NCI-H128 (cell line): ENCODE measurements around the gene NBAS.
A peak's percentile ranks its signal among the peaks of the same experiment; 100 is the strongest.

ENCODE experiments used
- DNase-seq: peaks from one replicate; lab custom pipeline; 2025; ENCODE audit not compliant: unreplicated experiment; lab: John Stamatoyannopoulos, UW

Gene NBAS

GRCh38 chr2:15560988-15561573, at the start of gene NBAS:
Gene NBAS (minus strand): TSS chr2:15561334. CDS start chr2:15561304, 30 bp downstream.
- DNase-seq = peak; percentile 71

DNA sequence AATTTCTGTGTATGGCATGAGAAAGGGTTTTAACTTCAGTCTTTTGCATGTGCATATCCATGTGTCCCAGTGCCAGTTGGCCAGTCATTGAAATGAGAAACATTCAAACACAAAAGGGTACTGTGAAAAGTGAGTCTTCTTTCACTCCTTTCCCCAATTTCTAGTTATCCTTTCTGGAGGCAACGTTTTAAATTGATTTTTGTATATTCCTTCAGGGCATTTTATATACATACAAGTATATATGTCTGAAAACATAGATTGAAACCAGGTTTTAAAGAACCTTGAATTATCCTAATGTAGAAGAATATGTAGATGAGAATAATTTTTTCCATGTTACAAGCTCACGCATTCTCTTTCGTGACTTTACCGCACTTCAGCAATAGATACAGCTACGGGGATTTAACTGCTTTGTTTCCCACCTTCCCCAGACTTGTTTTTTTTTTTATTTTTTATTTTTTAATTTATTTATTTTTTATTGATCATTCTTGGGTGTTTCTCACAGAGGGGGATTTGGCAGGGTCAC, 49.4 kb upstream of the NBAS start:
- no peak for DNase-seq

- no peak for DNase-seq
Observed at GRCh38 chr2:15609341-15610042, 48.4 kb upstream of the NBAS start.

GRCh38 chr2:15608392-15608761, 47.2 kb upstream of the NBAS start:
- DNase-seq = no peak

DNA sequence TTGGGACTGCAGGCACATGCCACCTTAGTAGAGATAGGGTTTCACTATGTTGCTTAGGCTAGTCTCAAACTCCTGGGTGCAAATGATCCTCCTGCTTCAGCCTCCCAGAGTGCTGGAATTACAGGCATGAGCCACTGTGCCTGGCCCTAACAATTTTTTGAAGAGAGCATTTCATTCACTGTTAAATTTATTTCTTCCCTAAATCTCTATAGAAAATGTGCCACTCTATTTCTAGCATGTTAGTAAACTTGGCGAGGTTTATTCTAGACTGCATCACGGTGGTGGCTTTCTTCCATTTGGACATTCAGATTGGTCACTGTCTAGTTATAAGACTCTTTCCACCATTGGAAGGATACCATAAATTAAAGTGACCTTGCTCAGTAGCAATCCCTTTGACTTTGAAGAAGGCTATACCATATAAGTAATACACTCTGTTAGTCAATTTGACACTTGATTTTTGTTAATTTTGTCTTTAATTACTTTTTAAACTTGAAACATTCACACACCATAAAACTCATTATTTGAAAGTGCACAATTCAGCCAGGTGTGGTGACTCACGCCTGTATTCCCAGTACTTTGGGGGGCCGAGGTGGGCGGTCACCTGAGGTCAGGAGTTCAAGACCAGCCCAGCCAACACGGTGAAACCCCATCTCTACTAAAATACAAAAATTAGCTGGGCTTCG, 46.7 kb upstream of the NBAS start:
- no peak for DNase-seq

GRCh38 chr2:15606481-15607441, 45.6 kb upstream of the NBAS start:
- DNase-seq = no peak

GRCh38 chr2:15605721-15606120, 44.6 kb upstream of the NBAS start:
- no peak for DNase-seq

GRCh38 chr2:15603948-15604347, 42.8 kb upstream of the NBAS start:
- no peak for DNase-seq

DNA sequence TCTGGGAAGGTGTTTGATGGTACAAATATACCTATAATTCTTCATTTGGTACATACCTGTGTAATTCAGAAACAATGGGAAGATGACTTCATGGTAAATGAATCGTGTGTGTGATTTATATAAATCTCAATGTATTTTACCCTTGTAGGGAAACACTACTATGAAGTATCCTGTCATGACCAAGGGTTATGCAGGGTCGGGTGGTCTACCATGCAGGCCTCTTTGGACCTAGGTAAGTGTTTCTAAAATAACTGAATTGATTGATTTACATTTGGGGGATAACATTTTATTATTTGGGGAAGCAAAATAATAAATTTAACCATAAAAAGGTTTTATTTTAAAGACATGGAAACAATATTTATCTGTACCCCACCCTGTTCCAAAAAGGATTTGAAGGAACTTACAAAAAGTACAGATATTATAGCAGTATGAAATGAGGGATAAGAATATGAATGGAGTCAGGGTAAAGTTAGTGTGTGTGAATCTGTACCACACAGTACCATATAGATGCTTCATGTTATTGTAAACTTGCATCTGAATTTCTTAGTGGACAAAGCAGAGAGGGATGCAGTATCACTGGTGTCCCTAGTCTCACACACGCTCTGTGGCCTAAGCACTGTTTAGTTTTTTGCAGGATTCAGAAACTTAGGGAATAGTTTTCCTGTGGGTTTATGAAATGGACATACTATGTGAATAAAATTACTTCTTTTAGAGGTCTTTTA, 42.1 kb upstream of the NBAS start:
- no peak for DNase-seq

DNA sequence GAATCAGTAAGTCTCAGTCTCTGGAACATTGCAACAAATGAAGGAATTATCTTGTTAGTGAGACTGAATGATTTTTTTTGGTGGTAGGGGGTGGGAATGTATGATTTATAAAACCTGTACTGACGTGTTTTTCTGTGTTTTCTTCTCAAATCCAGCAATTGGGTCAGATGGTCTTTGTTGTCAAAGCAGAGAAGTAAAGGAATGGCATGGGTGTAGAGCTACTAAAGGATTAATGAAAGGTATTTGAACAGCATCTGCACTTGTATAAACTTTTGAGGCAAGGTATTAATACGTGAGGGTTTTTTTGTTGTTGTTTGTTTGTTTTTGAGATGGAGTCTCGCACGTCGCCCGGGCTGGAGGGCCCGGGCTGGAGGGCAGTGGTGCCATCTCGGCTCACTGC, 41.3 kb upstream of the NBAS start:
- no peak for DNase-seq

DNA sequence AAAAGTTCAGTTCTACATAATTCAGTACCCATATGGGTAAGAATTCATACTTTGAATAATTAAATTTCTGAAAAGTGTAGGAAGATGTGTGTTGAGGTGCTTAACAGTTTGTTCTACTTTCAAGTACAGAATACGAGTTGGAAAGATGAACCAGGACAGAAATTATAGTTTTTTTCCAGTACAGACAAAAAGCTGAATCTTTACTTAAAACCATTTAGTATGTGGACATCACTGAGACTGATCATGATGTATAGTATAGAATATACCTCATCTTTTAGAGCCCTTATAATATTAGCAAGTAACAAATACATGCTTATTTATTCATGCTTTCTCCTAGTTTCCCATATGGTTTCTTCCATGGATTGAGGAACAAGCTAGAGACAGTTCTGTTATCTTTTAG, 40.5 kb upstream of the NBAS start:
- no peak for DNase-seq

GRCh38 chr2:15599994-15600393, 38.9 kb upstream of the NBAS start:
- DNase-seq = no peak

DNA sequence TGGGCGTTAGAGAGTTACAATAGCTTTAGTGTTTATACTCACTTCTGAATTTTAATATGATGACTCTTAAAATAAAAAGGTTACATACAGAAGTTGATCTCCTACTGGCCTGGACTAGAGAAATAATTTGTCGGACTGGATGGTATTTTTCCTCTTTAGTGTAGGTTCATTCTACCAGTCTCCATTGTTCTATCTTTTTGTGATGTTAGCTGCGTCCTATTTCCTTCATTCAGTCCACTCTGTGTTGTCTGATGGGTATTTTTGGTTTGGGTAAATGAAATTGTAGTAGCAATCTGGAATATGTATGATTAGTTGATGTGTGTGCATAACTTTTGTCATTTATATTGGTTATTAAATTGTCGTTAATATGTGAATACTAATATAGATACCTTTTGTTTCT, 35.8 kb upstream of the NBAS start:
- DNase-seq = no peak

- no peak for DNase-seq
Observed at GRCh38 chr2:15596350-15596749, 35.2 kb upstream of the NBAS start.

GRCh38 chr2:15595936-15596335, 34.8 kb upstream of the NBAS start:
- no peak for DNase-seq

GRCh38 chr2:15595342-15595905, 34.3 kb upstream of the NBAS start:
- no peak for DNase-seq

DNA sequence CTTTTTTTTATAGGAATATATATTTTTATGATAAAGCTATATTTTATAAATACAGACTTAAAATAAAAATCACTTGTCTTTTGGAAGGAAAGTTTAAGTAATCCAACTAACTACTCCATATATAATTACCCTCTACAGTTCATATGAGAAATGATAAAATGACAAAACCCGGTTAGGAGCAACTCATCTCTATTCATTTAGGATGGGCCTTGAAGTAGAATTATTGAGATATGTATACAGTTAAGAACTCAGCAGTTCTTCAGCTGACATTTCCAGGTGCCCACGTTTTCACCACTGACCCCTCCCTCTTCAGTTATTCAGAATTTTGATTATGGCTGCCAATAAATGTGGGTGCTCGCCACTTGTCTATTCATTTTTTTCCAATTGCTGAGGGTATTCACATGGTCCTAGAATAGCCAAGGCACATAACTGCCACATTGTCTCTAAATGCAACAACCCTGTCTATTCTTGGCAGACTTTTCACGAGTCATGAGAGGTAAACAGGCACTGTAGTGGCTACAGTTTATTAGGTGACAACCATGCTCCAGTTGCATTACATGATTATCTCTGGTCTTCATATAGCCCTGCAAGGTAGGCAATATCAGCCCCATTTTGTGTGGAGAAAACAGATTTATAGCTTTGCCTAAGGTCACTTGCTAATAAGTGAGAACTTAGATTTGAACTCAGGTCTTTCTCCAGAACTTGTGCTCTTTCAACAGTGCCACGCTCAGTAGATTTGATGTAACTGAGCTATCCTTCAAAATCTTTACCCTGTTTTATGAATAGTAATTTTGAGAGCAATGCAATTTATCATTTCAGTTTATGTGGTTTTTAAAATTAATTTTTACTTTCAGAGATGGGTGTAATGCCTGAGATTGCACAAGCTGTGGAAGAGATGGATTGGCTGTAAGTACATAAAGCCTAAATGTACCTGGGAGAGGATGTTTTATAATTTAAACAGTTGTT, 33.4 kb upstream of the NBAS start:
- no peak for DNase-seq

GRCh38 chr2:15593327-15593705, 32.2 kb upstream of the NBAS start:
- no peak for DNase-seq
